HG03571 (cell line): ENCODE results near the gene SYT7.

Experiments used
- ATAC-seq: cut with Tn5 transposase; IDR thresholded peaks from one replicate; pipeline ENCODE4 v1.9.1; 2021; ENCODE audit not compliant: unreplicated experiment

SYT7 gene

GRCh38 chr11:61503135-61503770, 77.6 kb downstream of the SYT7 start:
- no peak for ATAC-seq

- ATAC-seq: no peak
These were observed 78.4 kb downstream of the SYT7 start for GRCh38 chr11:61502522-61502921.

- no peak for ATAC-seq
These were observed 80.9 kb downstream of the SYT7 start for GRCh38 chr11:61499816-61500491.

GRCh38 chr11:61498767-61499341, 82.0 kb downstream of the SYT7 start:
- no peak for ATAC-seq

GRCh38 chr11:61497876-61498275, 83.0 kb downstream of the SYT7 start:
- no peak for ATAC-seq

GRCh38 chr11:61497473-61497872, 83.4 kb downstream of the SYT7 start:
- no peak for ATAC-seq

- no peak for ATAC-seq
These were observed 84.1 kb downstream of the SYT7 start for GRCh38 chr11:61496602-61497400.

GRCh38 chr11:61495801-61496601, 84.9 kb downstream of the SYT7 start:
- ATAC-seq: no peak

- no peak for ATAC-seq
These were observed 86.4 kb downstream of the SYT7 start for GRCh38 chr11:61494381-61494961.

- no peak for ATAC-seq
These were observed 89.0 kb downstream of the SYT7 start for GRCh38 chr11:61491736-61492395.

- ATAC-seq: no peak
These were observed 90.8 kb downstream of the SYT7 start for GRCh38 chr11:61489833-61490721.

- ATAC-seq: no peak
These were observed 92.1 kb downstream of the SYT7 start for GRCh38 chr11:61488651-61489291.

- ATAC-seq: no peak
These were observed 93.4 kb downstream of the SYT7 start for GRCh38 chr11:61487342-61488025.

- no peak for ATAC-seq
These were observed 94.1 kb downstream of the SYT7 start for GRCh38 chr11:61486779-61487178.

GRCh38 chr11:61486011-61486620, 94.8 kb downstream of the SYT7 start:
- ATAC-seq: no peak

- ATAC-seq: no peak
These were observed 95.8 kb downstream of the SYT7 start for GRCh38 chr11:61485080-61485479.

- ATAC-seq: no peak
These were observed 96.3 kb downstream of the SYT7 start for GRCh38 chr11:61484541-61484940.
